ENCODE measurements around the gene VGF.

The VGF gene

DNA sequence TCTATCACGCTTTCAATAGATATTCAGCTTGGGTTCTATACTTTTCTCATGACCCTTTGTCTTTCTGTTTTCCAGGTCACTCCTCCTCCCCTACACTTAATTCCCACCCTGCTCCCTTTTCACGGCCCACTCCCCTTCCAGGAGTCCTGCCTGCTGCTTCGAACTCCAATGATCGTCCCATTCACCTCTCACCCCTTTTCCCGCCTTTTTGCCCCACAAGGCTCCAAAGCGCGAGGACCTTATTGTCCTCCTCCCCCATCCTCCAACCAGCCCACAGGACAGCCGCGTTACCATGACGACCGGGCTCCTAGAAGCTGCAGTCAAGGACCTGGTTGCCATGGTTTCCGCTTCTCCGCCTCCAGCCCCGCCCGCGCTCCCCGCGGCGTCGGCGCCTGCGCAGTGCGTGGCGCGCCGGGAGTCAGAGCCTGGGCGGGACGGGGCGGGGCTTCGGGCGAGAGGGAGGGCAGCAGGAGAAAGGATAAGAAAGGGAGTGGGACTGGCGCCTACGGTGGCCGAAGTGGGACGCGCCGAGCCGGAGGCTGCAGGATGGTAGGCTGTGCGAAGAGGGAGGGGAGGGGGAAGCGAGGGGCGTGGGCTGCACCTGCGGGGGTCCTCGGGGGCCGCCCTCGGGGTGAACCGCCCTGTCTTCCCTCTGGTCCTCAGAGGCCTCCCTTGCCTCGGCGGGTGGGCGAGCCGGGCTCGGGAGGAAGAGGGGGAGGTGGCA, 11.2 kb downstream of the VGF start, which contains the start of gene AP1S1 (continued):
- TF ChIP-seq, protein P1, sequence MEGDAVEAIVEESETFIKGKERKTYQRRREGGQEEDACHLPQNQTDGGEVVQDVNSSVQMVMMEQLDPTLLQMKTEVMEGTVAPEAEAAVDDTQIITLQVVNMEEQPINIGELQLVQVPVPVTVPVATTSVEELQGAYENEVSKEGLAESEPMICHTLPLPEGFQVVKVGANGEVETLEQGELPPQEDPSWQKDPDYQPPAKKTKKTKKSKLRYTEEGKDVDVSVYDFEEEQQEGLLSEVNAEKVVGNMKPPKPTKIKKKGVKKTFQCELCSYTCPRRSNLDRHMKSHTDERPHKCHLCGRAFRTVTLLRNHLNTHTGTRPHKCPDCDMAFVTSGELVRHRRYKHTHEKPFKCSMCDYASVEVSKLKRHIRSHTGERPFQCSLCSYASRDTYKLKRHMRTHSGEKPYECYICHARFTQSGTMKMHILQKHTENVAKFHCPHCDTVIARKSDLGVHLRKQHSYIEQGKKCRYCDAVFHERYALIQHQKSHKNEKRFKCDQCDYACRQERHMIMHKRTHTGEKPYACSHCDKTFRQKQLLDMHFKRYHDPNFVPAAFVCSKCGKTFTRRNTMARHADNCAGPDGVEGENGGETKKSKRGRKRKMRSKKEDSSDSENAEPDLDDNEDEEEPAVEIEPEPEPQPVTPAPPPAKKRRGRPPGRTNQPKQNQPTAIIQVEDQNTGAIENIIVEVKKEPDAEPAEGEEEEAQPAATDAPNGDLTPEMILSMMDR (tag by site-specific recombination; IDR thresholded peaks at IDR 0.05): no peak
- TF ChIP-seq ZNF2 (tag by site-specific recombination; IDR thresholded peaks at IDR 0.05) (peak; percentile 33; the same call in 1 of the 2 replicates), ZNF747 (tag by site-specific recombination; IDR thresholded peaks at IDR 0.05) (no peak), KLF1 (tag by site-specific recombination; IDR thresholded peaks at IDR 0.05) (peak; percentile 86), ZEB2 (tag by site-specific recombination; IDR thresholded peaks at IDR 0.05) (peak; percentile 46; the same call in 1 of the 2 replicates), ZNF311 (tag by site-specific recombination; IDR thresholded peaks at IDR 0.05; ENCODE audit: borderline replicate concordance) (no peak), ZNF398 (tag by site-specific recombination; IDR thresholded peaks at IDR 0.05) (peak; percentile 86), TCF7L2 (IDR thresholded peaks at IDR 0.05; ENCODE audit: borderline replicate concordance, low read depth, low read length) (no peak), YY2 (tag by site-specific recombination; IDR thresholded peaks at IDR 0.05) (0 out of 2 replicates have a peak, but pooled peaks have one; percentile 25), ZNF558 (tag by site-specific recombination; IDR thresholded peaks at IDR 0.05) (0 out of 2 replicates have a peak, but pooled peaks have one; percentile 14), ZNF843 (tag by site-specific recombination; IDR thresholded peaks at IDR 0.05) (0 out of 2 replicates have a peak, but pooled peaks have one; percentile 26), ZFP37 (tag by site-specific recombination; IDR thresholded peaks at IDR 0.05) (no peak), SCRT2 (tag by site-specific recombination; IDR thresholded peaks at IDR 0.05) (no peak), ZBTB8A (tag by site-specific recombination; IDR thresholded peaks at IDR 0.05) (peak; percentile 75), ZNF175 (tag by site-specific recombination; IDR thresholded peaks at IDR 0.05) (no peak), ZNF16 (tag by site-specific recombination; IDR thresholded peaks at IDR 0.05; ENCODE audit: low read depth) (no peak), OVOL3 (tag by site-specific recombination; IDR thresholded peaks at IDR 0.05) (no peak), WT1 (tag by site-specific recombination; IDR thresholded peaks at IDR 0.05) (peak; percentile 75; the same call in 1 of the 2 replicates), GFI1B (tag by site-specific recombination; IDR thresholded peaks at IDR 0.05) (no peak), ZNF18 (tag by site-specific recombination; IDR thresholded peaks at IDR 0.05) (no peak), ZNF621 (tag by site-specific recombination; IDR thresholded peaks at IDR 0.05) (no peak), ZXDB (tag by site-specific recombination; IDR thresholded peaks at IDR 0.05) (no peak), ZNF654 (tag by site-specific recombination; IDR thresholded peaks at IDR 0.05; ENCODE audit: low read depth) (no peak), MZF1 (tag by site-specific recombination; IDR thresholded peaks at IDR 0.05; ENCODE audit: borderline replicate concordance) (no peak), GLI2 (tag by site-specific recombination; IDR thresholded peaks at IDR 0.05; ENCODE audit: borderline replicate concordance, low read depth) (no peak), ZIC2 (tag by site-specific recombination; IDR thresholded peaks at IDR 0.05) (peak; percentile 60), ZNF146 (tag by site-specific recombination; IDR thresholded peaks at IDR 0.05) (no peak), ZBTB44 (tag by site-specific recombination; IDR thresholded peaks at IDR 0.05) (no peak)
- TF ChIP-seq, protein P2, sequence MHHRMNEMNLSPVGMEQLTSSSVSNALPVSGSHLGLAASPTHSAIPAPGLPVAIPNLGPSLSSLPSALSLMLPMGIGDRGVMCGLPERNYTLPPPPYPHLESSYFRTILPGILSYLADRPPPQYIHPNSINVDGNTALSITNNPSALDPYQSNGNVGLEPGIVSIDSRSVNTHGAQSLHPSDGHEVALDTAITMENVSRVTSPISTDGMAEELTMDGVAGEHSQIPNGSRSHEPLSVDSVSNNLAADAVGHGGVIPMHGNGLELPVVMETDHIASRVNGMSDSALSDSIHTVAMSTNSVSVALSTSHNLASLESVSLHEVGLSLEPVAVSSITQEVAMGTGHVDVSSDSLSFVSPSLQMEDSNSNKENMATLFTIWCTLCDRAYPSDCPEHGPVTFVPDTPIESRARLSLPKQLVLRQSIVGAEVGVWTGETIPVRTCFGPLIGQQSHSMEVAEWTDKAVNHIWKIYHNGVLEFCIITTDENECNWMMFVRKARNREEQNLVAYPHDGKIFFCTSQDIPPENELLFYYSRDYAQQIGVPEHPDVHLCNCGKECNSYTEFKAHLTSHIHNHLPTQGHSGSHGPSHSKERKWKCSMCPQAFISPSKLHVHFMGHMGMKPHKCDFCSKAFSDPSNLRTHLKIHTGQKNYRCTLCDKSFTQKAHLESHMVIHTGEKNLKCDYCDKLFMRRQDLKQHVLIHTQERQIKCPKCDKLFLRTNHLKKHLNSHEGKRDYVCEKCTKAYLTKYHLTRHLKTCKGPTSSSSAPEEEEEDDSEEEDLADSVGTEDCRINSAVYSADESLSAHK (tag by site-specific recombination; IDR thresholded peaks at IDR 0.05): peak; percentile 78

Measured in HEK293 (cell line).